GM18508 (cell line): Measurements from ENCODE around the gene ZBED4.

Source experiments
- ATAC-seq: cut with Tn5 transposase; IDR thresholded peaks from one replicate; pipeline ENCODE4 v1.9.1; 2021; ENCODE audit warnings: moderate number of reproducible peaks; ENCODE audit not compliant: insufficient read depth, unreplicated experiment

ZBED4 gene

DNA sequence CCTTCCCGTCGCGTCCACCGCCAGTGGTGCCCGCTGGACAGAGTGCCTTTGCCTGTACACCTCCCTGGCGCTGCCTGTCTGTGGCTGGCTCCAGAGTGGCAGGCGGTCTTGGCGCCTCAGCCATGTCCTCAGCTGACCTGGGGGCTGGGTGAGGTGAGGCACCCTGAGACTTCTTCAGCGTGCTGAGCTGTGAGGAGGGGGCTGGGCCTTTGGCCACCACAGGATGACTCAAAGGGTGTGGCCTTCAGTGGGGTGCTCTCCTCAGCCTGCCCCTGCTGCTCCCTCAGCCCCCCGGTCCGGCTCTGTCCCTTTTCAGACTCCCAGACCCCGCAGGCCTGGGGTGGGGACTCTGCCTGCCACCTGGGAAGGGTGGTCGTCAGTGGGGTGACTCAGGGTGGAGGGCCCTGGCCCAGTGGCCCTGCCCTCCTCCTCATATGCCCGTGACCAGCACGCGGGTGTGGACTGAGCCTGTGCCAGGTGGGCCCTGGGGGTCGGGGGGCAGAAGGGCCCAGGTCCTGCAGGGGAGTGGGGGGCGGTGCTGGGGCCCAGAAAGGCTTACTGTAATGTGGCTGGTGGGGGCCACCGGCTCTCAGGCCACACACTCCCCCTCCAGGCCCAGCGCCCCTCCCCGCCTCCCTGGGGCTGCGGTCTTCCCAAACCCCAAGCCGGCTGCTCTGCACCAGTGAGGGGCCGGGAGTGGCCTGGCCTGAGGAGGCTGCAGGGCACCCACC lies 80.7 kb downstream of the ZBED4 start:
- ATAC-seq: no peak

DNA sequence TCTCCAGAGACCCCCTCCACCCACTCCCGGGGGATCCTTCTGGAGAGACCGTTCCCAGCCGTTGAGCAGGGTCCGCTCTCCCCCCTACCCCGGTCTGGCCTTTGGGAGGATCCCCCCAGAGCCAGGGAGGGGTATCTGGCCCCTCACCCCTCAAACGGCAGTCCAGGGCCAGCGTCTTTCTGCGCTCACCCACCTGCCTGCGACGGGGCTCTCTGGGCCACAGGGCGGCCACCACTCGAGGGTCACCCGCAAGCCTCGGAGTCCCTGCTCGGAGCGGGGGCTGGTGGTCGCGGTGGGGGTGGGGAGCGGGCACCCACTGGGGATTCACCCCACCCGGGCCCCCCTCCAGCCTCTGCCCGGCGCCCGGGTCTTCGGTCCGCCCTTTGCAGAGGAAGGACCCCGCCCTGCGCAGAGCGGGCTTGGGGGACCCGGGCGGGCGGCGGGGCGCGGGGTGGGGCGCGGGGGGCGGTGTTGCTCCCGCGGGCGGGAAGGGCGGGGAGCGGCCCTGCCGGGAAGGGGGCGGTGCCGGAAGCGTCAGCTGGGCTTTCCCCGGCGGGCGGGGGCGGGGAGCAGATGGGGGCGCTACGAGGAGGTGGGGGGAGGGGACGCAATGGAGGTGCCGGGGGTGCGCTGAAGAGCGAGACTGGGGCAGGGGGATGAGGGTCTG lies 81.4 kb downstream of the ZBED4 start:
- ATAC-seq: no peak

DNA sequence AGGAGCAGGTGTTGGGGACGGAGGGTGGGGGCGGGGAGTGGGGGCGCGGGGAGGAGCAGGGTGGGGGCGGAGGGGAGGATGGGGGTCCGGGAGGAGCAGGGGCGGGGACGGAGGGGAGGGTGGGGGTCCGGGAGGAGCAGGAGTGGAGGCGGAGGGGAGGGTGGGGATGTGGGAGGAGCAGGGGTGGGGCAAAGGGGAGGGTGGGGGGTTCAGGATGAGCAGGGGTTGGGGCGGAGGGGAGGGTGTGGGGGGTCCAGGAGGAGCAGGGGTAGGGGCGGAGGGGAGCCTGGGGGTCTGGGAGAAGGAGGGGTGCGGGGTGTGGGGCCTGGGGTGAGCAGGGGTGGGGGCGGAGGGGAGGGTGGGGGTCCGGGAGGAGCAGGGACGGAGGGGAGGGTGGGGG lies 81.9 kb downstream of the ZBED4 start:
- ATAC-seq: no peak

DNA sequence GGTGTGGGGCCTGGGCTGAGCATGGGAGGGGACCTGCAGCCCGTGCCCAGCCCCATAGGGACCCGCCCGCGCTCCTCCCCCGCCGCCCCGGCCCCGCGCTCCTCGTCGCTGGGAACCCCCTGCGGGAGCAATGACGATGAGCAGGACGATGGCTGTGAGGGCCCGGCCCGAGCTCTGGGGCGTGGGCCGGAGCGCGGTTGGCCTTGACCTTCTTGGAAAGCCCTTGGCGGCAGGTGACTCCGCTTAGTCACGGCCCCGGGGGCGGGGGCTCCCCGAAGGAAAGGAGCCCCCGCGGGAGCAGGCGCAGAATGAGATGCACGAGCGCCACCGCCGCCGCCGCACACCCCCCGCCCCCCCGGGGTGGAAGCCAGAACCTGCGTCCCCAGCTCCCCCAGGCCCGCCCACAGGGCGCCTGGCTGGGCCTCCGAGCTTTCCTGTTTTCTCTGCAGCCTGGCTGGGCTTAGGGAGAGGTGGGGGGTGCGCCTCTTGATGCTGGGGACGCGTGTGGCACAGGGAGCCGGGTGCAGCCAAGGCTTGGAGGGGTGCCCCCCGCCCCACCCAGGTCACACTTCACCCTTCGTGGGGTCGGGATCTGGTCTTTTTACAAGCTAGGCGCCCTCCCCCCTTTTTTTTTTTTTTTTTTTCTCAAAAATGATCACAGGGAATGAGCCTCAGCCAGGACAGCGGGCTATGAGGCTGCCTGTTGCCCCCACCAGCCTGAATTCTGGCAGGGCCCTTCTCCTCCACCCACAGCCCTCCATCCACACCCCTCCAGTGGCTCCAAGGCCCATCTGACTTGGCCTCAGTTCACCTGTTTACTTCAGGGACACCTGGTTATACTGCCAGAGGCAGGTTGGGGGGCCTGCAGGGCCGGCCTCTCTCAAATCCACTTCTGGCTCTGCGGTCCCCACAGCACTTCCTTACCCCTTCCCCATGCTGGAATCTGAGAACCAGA lies 82.7 kb downstream of the ZBED4 start:
- ATAC-seq: no peak

DNA sequence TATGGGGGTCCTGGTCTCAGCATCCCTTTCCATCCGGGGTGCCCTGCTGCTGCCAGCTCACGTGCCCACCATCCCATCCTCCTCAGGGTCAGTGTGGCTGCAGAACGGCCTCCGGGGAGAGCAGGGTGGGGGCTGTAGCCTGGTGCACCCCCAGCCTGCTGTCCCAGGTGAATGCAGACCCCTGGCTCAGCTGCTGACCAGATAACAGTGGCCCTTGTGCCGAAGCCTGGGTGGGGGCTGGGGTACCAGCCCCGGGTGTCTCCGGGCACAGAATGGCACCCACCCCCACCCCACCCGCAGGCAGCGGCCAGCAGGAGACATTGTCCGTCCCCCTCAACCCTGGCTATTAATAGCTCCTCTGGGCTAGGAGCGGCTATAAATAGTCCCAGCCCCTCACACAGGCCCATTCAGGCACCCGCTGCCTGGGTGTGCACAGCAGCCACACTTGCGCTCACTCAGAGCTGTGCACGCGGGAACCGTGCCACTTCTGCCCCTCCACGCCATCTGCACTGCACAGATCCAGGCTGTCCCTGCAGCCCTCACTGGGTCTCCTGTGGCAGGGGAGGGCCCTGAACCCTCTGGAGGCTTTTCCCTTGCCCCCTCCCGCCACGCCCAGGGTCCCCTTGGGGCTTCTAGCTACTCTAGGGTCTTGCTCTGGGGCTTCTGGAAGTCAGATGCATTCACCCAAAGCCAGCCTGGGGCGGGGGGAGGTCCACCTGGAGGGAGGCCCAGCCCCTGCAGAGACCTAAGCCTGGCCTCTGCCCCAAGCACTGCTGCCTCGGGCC lies 83.5 kb downstream of the ZBED4 start:
- no peak for ATAC-seq

DNA sequence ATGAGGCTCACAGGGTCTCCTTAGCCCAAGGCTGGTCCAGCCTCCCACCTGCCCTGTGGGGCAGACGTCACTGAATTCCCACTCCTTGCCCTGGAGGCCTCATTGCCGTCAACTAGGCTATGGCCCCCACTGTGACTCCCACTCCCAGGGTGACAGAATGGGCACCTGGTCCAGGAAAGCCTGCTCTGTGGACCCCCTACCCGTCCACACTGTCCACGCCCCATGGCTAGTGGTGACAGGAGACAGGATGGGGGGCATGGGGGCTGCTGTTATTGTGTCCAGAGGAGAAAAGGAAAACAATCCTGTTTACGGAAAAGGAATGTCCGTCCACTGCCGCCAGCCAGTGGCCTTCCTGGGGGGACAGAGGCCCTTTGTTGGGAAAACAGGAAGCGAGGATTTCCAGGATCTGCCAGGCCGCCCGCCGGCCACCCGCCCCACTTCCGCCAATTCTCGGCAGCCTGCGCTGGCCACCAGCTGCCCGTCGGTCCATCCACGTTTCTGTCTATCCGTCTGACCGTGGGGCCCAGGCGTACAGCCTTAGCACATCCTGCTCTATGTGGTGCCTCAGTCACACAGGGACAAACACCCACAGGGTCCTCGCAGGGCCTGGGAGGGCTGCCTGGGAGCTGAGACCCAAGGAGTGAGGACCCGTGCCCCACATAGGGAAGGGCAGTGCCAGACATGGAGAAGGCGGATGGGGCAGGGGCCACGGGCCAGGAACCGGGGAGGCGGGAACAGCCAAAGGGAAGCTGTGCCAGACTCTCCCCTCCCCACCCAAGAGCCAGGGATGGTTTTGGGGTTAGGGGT lies 84.3 kb downstream of the ZBED4 start:
- ATAC-seq: no peak

DNA sequence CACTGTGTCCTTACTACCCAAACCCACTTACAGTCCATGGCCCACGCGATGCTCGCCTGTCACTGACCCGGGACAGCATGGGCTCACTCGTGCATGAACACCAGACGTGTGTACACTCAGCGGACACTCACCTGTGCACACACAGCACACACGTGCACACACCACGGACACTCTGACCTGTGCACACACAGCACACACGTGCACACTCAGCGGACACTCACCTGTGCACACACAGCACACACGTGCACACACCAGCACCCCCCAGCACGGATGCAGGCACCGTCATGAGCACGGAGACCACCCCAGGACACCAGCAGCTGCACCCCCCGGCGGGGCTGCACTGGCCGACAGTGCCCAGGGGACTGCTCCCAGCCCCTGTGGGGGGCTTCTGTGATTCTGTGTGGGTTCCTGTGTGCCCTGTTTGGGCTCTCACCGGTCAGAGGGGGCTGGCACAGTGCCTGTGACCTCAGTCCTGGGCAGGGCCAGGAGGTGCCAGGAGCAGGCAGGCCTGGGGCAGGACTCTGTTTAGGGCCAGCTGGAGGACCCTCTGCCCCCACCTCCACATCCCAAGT lies 85.0 kb downstream of the ZBED4 start:
- no peak for ATAC-seq
